Cerebellar nuclear complex (tissue), 1 donor: Measurements from ENCODE around the gene TNFAIP8.

Experiments used
- DNase-seq, 2 experiments: peaks; one replicate each; lab custom pipeline; 2025; lab: John Stamatoyannopoulos, UW

TNFAIP8 gene

DNA sequence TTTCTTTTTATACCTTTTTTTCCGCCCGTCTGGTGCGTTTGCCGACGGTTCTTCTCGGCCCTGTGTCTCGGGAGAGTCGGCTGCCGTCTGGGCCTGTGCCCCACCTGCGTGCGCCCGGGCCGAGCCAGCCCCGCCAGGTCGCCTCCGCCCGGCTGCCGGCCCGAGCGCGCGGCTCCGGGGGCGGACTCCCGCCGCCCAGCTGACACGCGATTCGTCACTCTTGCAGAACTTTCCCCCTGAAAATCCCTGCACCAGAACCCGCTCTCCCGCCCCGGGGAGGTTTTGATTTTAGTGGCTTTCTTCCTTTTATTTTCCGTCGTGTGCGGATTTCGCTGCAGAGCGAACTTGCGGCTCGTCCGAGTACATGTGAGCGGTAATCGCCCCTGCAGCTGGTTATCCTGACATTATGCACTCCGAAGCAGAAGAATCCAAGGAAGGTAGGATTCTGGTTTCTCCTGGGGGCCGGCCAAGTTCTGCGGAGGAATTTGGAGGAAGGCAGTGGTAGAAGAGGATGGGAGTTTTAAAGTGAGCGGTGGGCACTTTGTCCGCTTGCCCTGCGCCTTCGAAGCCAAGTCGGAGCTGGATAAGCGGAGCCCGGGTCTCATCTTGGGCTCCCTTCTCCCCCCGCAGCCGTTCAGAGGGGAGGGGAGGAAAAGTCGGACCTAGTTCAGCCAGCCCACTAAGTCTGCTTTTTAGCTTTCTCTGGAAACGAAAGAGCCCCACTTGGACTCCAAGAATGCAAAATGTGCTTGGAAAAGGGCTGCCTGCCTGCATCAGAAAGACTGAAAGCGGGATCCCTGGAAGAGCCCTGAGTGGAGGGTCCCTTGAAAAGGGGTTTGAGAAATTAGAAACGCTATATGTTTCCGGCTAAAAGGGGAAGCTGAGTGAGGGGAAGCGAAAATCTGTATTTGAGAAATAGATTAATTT, at the start of gene TNFAIP8:
Gene TNFAIP8 (plus strand): TSS at position 335 of the 927 bp plus-strand sequence. CDS start 72 bp downstream, at position 407.
- no peak for DNase-seq

DNA sequence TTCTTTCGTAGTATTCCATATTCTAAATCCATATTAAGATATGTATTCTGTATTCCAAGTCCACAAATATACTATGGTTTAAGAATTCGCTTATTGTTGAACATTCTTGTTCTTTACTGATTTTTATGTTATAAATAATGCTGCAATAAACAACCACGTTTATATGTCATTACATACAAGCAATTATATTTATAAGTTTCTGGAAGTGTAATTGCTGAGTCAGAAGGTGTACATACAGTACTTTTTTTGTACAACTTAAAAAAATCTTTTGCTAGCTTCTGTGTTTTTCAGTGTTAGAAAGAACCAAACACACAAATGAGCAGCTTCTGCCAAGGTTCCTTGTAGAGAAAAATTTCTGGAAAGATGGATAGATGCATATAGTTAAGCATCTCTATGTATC, 48.6 kb upstream of the TNFAIP8 start:
- no peak for DNase-seq

DNA sequence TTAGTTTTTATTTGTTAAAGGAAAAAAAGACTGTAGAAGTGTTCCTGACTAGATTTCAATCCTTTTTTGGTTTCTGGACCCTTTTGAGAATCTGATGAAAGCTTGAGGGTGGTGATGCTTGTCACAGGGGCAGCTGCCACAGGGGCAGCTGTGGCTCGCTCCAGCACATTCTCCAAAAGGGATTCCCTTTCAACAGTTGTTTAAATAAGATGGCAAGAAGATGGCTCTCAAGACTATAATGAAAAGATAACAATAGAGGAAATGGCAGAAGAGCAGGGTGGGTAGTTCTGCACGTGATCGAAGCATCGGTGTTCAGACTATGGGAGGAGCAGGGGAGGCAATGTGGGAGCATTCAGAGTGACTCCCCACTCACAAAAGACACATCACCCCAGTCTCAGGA, 46.5 kb upstream of the TNFAIP8 start:
- DNase-seq: no peak

DNA sequence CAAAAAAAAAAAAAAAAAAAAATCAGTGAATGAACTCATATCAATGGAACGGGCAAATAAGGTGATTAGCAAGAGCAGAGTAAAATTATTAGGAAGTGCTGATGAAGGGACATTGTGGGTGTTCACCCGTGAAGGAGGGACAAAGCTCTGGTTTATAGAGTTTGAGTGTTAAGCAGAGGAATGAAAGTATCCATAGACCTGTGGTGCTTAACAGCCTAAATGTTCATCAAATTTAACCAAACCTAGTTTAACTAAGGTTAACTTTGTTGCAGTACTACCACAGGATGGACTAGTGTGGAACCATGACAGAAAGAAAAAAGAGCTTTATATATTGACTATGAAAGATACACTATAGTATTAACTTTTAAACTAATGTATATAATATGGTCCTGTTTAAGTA, 44.1 kb upstream of the TNFAIP8 start:
- DNase-seq: no peak

DNA sequence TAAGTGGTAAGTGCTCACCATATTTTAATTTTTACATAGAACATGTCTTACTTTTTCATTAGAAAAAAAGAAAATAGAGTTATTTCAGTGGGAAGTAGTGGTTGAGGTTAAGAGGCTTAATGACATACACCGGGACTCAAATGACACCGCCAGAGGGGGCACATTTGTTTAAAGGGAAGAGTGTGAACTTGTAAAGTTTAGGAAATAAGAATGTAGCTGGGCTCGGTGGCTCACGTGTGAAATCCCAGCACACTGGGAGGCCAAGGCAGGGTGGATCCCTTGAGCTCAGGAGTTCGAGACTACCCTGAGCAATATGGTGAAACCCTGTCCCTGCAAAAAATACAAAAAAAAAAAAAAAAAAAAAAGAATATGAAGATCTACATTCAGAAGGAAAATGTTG, 43.4 kb upstream of the TNFAIP8 start:
- no peak for DNase-seq

DNA sequence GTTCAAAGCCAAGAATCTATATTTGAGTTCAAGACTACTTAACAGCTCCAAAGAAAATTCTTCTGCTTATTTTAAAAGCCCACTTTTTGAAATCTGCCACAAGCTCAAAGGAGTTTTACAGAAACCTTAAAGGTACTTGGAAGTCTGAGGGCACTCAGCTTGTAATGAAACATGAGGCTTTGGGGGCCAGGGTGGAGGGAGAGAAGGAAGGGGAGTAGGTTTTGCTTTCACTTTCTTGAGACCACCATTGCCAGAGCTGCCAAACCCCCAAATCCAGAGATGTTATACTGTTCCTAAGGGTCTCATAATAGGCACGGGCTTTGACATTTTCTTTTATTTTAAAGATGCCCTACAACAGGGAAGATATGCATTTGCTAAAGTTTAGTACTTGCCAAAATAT, 42.6 kb upstream of the TNFAIP8 start:
- DNase-seq: no peak

DNA sequence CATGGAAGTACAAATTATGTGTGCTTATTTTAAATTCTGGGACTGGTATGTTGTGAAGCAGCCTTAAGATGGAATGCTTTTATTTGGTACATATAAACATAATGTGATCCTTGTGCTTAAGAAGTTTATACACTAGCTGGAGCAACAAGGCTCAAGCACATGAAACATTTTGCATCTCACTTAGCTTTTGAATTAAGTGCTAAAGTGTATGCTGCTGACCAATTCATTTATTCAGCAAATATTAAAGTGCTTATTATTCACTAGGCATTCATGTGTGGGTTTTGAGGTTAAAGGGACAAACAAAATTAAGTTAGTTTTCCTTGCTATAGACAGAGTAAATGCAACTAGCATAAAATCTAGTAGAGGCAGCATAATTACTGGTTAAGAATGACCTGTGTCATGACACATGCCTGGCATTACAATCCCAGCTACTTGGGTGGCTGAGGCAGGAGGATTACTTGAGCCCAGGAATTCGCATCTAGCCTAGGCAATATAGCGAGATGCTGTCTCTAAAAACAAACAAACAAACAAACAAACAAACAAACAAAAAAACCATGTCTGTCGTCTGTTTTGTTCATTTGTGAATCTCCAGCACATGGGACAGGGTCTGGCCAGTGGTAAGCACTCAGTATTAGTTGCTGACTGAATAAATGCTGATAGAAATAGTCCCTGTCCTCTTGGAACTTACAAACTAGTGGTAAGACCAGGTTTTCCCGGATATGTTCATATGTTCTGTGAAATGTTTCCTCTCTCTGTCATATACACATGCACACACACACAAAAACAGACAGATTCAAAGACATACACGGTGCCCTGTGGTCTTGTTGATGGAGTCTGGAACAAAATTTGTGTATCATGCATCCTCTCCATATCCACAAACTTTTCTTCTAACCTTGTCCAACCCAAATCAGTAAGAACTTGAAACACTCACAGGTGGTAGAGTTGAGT, 41.9 kb upstream of the TNFAIP8 start:
- DNase-seq: no peak

DNA sequence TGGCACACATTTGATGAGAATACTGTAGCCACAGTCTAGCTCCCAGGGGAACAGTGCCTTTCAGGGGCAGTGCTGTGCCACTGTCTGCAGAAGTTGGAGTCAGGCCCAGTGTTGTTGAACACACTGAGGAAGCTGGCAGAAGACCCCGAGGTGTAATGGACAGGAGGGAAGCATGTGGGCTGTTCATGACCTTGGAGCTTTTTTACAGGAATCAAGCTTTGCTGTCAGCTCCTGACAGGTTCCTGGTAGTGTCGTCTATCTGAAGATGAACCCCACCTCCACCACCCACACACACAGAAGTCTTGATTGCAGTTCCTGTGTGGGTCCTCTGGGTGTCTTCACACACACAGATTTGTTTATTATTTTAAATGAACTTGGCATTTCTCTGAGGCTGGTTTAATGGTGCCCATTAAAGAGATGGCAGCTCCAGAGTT, 40.3 kb upstream of the TNFAIP8 start:
- no peak for DNase-seq

DNA sequence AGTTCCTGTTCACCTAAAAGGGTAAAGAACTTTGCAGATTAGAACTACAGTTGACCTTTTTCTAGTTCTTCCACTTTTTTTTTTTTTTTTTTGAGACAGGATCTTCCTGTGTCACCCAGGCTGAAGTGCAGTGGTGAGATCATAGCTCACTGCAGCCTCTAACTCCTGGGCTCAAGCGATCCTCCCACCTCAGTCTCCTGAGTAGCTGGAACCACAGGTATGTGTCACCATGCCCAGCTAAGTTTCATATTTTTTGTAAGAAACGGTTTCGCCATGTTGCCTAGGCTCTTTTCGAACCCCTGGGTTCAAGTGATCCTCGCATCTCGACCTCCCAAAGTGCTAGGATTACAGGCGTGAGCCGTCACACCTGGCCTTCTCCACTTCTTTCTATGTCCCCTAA, 39.7 kb upstream of the TNFAIP8 start:
- no peak for DNase-seq

DNA sequence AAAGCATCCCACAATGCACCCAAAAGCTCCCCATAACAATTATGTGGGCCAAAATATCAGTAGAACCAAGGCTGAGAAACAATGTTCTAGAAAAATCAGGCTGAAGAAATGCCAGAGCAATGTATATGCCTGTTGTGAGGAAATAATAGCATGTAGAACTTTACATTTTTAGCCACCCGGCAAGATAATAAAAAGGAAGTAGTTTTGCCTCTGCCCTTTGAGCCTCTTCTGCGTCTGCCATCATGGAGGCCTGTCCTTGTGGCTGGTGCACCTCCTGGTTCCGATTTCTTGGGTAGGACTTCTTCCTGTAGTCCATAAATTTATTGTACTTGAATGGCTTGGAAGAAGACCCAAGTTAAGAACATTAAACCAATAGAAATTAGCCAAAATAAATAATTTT, 38.9 kb upstream of the TNFAIP8 start:
- no peak for DNase-seq

DNA sequence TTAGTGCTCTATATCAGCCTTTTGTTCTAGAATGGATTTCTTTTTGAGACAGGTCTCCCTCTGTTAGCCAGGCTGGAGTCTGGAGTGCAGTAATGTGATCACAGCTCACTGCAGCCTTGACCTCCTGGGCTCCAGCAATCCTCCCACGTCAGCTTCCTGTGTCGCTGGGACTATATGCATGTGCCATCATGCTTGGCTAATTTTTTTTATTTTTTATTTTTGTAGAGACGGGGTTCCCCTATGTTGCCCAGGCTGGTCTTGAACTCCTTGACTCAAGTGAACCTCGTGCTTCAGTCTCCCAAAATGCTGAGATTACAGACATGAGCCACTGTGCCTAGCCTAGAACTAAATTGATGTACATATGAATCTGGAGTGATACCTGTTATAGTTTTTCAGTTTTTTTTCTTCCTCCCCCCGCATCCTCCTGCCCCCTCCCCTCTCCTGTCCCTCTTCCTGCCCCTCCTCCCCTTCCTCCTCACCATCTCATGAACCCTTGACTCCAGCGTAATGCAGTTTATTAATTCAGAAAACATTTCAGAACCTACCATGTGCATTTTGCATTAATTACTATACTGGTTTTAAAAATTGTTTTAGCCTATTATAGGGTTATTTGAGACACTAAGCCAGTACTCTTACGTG, 37.4 kb upstream of the TNFAIP8 start:
- DNase-seq: no peak

DNA sequence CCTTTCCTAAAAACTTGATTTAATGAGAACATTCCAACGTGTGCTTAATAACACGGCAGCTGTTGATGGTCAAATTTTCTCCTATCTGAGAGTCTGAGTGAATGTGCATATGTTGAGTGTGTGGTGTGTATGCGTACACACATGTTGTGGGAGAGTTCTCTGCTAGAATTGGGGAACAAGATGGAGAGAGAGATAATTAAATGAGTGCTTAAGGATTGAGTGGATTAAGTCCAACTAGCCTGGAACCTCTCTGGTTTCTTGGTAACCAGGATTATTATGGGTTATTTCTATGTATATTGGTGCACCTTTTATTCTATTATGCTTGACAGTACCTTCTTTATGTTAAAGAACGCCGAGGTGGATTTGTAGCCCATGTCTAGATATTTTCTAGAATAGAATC, 36.4 kb upstream of the TNFAIP8 start:
- DNase-seq: no peak

DNA sequence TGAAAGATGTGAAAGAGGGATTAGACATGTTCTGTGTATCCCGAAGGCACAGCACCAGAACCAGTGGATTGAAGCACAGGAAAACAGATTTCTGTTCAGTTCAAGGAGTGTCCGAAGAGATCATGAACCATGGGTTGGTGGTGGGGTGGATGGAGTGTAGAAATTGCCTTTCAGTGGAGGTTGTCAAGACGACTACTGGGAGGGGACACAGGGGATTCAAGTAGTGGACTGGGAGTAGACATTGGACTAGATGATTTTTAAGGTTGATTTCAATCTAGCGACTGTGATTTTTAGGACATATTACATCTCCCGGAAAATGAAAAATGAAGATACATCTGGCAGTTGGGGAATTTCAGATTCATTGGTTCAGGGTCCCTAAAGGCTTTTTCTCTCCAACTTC, 35.9 kb upstream of the TNFAIP8 start:
- no peak for DNase-seq

DNA sequence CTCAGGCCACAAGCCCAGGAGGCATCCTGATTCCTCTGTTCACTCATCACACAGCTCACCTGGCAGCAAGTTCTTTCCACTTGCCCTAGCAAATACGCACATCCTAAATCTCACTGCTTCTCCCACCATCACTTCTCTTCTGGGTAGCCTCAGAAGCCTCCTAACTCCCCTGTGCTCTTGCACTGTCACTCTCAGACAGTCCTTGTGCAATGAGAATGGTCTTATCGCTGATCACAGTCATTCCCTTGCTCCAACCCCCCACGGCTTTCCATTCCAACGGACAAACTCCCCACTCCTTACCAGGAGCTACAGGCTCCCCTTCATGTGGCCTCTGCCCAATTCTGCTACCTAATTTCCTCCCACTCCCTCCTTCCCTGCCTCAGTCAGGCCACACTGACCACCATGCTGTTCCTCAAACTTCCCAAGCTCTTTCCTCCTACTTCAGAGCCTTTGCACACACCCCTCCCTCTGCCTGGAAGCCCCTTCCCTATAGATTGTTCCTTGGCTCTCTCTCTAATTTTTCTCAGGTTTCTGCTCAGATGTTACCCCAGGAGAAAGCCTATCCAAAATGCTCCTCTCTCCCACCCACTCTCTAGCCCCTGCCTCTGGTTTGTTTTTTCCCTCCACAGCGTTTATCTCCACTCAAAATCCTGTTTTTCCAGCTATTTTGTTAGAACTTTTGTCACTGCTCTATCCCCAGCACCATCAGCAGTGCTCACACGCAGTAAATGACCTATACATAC, 34.1 kb upstream of the TNFAIP8 start:
- DNase-seq: no peak

DNA sequence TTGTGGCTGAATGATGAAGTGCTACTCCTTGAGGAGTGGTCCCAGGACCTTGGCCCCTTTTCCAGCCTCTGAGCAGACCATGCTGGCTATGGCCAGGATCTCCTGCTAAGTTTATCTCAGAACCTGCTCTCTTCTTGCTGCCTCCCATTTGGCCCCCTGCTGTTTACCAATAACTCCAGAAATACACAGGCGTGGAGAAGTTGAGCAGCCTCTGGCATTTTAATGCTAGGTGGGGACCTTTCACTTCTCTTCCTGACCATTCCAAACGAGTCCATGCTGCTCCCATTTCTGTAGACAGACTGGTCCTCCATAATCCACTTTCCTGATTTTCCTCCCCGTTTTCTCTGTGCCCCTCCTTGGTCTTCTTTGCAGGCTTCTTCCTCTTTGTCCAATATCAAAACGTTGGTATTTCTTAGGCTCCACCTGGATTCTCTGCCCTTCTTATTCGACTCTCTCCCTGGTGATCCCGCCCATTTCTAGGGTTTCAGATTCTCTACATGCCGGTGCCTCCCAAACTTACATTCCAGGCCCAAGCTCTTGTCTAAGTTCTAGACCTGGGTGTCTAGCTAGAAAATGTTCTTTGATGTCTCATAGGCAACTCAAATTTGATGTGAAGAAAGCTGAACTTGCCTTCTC, 33.4 kb upstream of the TNFAIP8 start:
- no peak for DNase-seq

DNA sequence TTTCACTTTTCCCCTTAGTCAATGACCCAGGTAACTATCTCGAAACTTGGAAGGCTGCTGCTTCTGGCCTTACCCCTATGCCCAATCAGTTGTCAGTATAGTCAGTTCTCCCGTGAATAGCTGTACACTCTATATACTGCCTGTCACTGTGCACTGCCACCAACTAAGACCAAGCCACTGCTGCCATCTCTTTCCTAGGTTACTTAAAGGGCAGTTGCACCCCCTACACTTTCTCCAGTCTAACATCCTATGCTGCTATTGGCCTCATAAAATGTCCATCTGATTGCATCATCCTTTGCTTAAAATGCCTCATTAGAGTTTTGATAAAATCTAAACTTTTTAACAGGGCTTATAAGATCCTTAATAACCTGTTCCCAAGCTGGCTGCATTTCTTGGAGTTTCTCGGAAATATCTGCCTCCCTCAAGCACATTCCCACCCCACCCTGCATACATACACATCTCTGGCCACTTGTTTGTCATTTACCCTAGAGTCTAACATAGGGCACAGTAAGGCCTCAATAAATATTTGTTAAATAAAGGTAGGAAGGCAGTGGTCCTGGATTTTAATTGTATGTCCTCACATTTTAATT, 32.8 kb upstream of the TNFAIP8 start:
- no peak for DNase-seq

DNA sequence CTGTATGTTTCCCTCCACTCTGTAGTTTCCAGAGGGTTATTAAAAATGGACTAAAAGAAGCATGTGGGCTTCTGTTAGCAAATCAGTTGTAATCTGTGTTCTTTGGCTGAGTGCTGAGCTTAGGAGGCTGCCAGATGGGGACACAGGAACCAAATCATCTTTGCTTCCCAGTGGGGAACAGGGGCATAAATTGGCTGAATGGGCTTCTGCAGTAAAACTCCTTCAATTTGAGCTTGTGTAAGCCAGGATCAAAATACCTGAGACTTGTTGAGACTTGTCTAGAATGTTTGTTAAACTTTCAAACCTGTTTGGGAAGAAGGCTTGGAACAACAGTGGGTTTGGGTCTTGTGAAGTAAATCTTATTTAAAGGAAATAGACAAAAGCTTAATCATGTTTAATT, 32.2 kb upstream of the TNFAIP8 start:
- no peak for DNase-seq

DNA sequence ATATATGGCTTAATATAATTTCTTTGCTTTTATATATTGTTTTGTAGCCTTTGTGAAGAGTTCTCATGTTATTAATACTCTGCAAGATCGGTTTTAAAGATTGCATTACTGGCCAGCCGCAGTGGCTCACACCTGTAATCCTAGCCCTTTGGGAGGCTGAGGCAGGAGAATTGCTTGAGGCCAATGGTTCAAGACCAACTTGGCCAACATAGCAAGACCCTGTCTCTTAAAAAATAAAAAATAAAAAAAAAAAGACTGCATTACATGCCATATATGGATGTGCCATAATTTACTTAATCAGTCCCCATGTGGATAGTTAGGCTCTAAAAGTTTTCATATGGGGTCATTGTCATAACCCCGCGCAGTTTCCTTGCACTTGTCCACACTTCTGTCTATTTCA, 31.0 kb upstream of the TNFAIP8 start:
- DNase-seq: no peak

DNA sequence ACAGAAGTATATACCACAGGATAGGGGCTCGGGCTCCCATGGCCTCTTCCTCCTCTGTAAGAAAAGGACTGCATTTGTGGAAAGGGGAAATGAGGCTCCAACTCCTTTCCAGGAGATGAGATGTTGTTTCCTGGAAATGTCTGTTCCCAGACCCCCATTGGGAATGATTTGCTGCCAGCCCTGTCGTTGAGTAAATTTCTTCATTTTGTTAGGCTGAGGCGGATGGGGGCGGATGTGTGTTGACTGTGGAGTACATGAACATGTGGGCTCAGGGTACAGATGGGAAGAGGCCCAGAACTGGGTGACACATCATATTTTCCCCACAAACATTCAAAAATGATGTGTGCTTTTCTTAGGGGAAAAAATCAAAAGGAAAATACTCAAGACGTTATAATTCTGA, 28.8 kb upstream of the TNFAIP8 start:
- DNase-seq: no peak

DNA sequence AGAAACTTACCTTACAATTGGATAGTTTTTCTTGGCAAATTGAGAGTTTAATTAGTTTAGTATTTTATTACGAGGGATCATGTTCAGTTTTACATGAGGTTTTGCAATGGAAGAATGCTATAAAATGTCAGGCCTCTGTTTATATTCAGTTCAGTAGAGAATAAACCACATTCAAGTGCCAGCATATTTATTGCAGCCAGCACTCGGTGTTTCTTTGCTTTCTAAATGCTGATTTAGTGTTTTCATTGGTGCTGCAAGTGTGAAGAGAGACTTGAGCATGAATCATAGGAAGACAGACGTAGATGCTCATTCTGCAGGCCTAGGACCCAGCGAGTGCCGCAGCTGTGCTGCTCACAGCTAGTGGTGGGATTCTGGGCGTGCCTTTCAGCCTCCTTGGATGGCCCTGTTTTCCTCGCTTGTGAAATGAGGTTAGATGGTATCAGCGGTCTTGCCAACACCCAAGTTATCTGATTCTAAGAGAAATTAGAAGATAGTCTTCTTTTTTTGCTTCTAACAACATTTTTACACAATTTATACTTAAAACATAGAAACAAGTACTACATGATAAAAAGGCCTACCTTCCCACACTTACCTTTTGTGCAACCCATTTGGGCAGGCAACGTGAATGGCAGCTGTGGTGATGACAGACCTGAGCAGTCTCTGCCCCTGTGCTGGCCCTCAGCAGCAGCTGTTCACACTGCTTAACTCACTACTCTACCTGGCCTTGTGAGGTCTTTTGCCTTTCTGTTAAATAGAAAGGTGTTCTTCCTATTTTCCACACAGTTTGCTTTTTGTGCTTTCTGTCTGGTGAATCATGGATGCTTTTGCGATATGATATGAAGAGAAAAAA, 26.8 kb upstream of the TNFAIP8 start:
- DNase-seq: no peak
